ENCODE measurements around the gene PRAC1. TPM values are rescaled to one million over a fixed set of nuclear protein-coding genes. Genes with fewer than 3 reads are reported as not detected.

The PRAC1 gene
- total RNA-seq, 3 donors from 2014 or later (not counting 1 experiment from before 2014, with no cell fraction given) = not detected

- WGBS (ENCODE audit: insufficient coverage) = 81% methylated on average over 2 of the region's 2 CpGs
- no peak overlapping the region for H3K4me3 Mint-ChIP-seq
- H3K27ac Mint-ChIP-seq = no peak overlapping the region
- TF ChIP-seq CTCF (IDR thresholded peaks at IDR 0.05) = no peak
- peaks cover 35% of the 10 kb centered on the region for H3K27me3 ChIP-seq (ENCODE audit: control insufficient read depth, insufficient read depth, low read length)
- DNase-seq (no peak), ATAC-seq (no peak)
- H3K36me3 Mint-ChIP-seq = no peaks in the 10 kb centered on the region
- H3K9me3 Mint-ChIP-seq = no peaks in the 10 kb centered on the region
- H3K27ac ChIP-seq (ENCODE audit: low read length) = no peak overlapping the region
- H3K9me3 ChIP-seq (ENCODE audit: control insufficient read depth, insufficient read depth, low read length) = no peaks in the 10 kb centered on the region
- H3K4me3 ChIP-seq (ENCODE audit: low read length) = no peak overlapping the region
- H3K4me1 Mint-ChIP-seq = no peaks in the 10 kb centered on the region
- peaks cover 56 to 75% of the 10 kb centered on the region in 2 donors for H3K27me3 Mint-ChIP-seq (ENCODE audit: low read depth in 2 of 2)
- H3K36me3 ChIP-seq (ENCODE audit: control insufficient read depth, insufficient read depth, low read length) = no peaks in the 10 kb centered on the region
- intact Hi-C loops (cut with micrococcal nuclease) = loop anchor here (5.0 to 10.0 kb wide), 2 partner anchors 35 to 143 kb away; partner anchors contain the start of genes HOXB7, HOXB8, PRAC1 and PRAC2
- peaks cover 13% of the 10 kb centered on the region for H3K4me1 ChIP-seq (ENCODE audit: control insufficient read depth, insufficient read depth, low read length)
These were observed 35.2 kb upstream of the PRAC1 start for GRCh38 chr17:48757524-48757961.

DNA sequence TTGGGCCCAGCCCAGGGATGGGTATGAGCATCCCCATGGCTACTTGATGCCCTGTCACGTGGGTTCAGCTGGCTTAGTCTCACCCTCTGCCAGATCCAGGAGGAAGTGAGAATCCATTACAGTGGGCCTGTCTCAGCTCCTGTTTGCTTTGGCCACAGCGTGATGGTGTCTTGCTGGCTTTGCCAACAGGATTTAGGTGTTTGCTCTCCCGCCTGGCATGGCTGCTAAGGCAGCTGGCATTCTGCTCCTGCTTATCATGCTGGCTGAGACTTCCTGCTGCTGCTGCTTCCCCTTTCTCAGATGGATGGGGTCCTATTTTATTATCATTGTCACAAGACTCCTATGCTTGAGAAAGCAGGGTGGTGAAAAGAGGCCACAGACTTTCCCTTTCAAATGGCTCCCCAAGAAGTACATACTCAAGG lies 34.5 kb upstream of the PRAC1 start:
- TF ChIP-seq CTCF (IDR thresholded peaks at IDR 0.05) = no peak
- 23% methylated on average over 3 of the region's 3 CpGs for WGBS (ENCODE audit: insufficient coverage)
- Histone ChIP-seq H3K4me1 (ENCODE audit: control insufficient read depth, insufficient read depth, low read length) (peaks cover 13% of the 10 kb centered on the region), H3K27ac (ENCODE audit: low read length) (no peak overlapping the region), H3K36me3 (ENCODE audit: control insufficient read depth, insufficient read depth, low read length) (no peaks in the 10 kb centered on the region), H3K4me3 (ENCODE audit: low read length) (no peak overlapping the region), H3K27me3 (ENCODE audit: control insufficient read depth, insufficient read depth, low read length) (peaks cover 42% of the 10 kb centered on the region), H3K9me3 (ENCODE audit: control insufficient read depth, insufficient read depth, low read length) (no peaks in the 10 kb centered on the region)
- peaks cover 55 to 75% of the 10 kb centered on the region in 2 donors for H3K27me3 Mint-ChIP-seq (ENCODE audit: low read depth in 2 of 2)
- H3K9me3 Mint-ChIP-seq = no peaks in the 10 kb centered on the region
- no peaks in the 10 kb centered on the region for H3K36me3 Mint-ChIP-seq
- H3K4me1 Mint-ChIP-seq = peaks cover 0 to 3% of the 10 kb centered on the region in 2 donors
- no peak overlapping the region for H3K27ac Mint-ChIP-seq
- intact Hi-C loops (cut with micrococcal nuclease) = loop anchor here (5.0 to 10.0 kb wide), 2 partner anchors 35 to 142 kb away; partner anchors contain the start of genes HOXB7, HOXB8, PRAC1 and PRAC2
- DNase-seq (no peak), ATAC-seq (no peak)
- H3K4me3 Mint-ChIP-seq = no peak overlapping the region

- Mint-ChIP-seq H3K4me3 (no peak overlapping the region), H3K36me3 (no peaks in the 10 kb centered on the region), H3K9me3 (no peaks in the 10 kb centered on the region), H3K4me1 (peaks cover 0 to 5% of the 10 kb centered on the region in 2 donors), H3K27ac (no peak overlapping the region), H3K27me3 (ENCODE audit: low read depth in 2 of 2) (peaks cover 61 to 74% of the 10 kb centered on the region in 2 donors)
- H3K27ac ChIP-seq (ENCODE audit: low read length) = no peak overlapping the region
- TF ChIP-seq CTCF (IDR thresholded peaks at IDR 0.05) = no peak
- no peak for ATAC-seq
- H3K9me3 ChIP-seq (ENCODE audit: control insufficient read depth, insufficient read depth, low read length) = no peaks in the 10 kb centered on the region
- intact Hi-C loops (cut with micrococcal nuclease) = loop anchor here (5.0 to 10.0 kb wide), 2 partner anchors 33 to 141 kb away; partner anchors contain the start of genes HOXB7, HOXB8, PRAC1 and PRAC2
- H3K4me3 ChIP-seq (ENCODE audit: low read length) = no peak overlapping the region
- H3K4me1 ChIP-seq (ENCODE audit: control insufficient read depth, insufficient read depth, low read length) = peaks cover 13% of the 10 kb centered on the region
- H3K36me3 ChIP-seq (ENCODE audit: control insufficient read depth, insufficient read depth, low read length) = no peaks in the 10 kb centered on the region
- no peak for DNase-seq
- peaks cover 53% of the 10 kb centered on the region for H3K27me3 ChIP-seq (ENCODE audit: control insufficient read depth, insufficient read depth, low read length)
- 3% methylated on average over 4 of the region's 8 CpGs for WGBS (ENCODE audit: insufficient coverage)
These were observed 33.0 kb upstream of the PRAC1 start for GRCh38 chr17:48755356-48755755.
